ENCODE data around the gene SSBP3.
A peak's percentile ranks its signal among the peaks of the same experiment; 100 is the strongest.
"Not testable (repeated sequence)": the region's sequence is repeated elsewhere in the genome, so short reads cannot be mapped to it uniquely, and the experiment has no call there.

SSBP3 gene

DNA sequence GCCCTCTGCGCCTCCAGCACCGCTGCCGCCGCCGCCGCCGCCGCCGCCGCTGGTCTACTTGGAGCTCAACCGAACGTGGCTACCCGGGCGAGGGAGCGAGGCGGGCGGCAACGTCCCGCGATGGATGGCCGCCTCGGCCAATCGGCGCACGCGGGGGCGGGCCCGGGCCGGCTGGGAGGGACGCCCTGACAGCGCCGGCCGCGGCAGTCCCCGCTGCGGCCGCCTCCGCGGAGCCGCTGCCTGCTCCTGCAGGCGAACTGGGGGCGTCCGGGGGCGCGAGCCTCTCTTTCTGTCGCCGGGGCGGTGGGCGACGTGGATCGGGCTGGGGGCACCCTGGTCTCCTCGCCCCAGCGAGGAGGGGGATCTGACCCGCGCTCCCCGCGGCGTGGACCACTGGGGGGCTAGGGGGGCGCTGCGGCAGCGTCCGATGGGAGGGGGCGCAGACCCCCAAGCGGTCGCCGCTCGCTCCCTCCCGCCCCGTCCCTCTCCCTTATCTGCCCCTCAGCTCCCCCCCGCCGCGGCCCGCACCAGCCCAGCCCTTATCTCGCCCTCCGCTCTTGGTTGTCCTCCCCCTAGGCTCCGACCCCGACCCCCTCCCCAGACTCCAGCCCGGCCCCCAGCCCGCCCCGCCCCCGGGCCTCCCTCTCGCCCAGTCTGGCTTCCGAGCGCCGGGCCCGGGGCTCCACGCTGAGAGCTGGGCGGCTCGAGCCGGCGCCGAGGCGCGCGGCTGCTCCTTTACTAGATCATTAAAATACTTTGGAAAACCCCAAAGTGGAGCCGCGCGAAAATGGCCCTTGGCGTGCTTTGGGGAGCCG lies at the start of gene SSBP3:
SSBP3 (minus strand) TSS at position 56 of the 815 bp plus-strand sequence.
- DNase-seq (ENCODE audit: low spot score) = peak; percentile 93

- DNase-seq (ENCODE audit: low spot score) = no peak
These were observed 47.3 kb upstream of the SSBP3 start for GRCh38 chr1:54453509-54453908.

DNA sequence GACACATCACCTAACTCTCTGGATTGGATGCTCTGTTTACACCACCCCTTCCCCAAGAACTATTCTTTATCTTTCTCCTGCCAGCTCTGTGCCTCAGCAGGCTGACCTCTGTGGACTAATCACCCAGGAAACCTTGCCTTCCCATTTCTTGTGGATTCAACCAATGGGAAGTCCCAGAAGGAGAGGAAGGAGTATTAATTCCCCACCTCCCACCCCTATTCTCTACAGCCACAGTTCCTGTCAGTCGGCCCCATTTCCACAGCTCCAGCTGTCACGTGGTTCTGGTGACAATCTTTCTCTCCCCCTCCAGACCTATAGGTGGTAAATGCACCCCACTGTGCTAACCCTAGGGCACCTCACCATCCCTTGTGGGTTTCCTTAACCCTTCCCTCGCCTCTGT lies 46.8 kb upstream of the SSBP3 start:
- DNase-seq (ENCODE audit: low spot score) = no peak

GRCh38 chr1:54449431-54449830 lies 43.2 kb upstream of the SSBP3 start:
- DNase-seq (ENCODE audit: low spot score) = not testable (repeated sequence)

DNA sequence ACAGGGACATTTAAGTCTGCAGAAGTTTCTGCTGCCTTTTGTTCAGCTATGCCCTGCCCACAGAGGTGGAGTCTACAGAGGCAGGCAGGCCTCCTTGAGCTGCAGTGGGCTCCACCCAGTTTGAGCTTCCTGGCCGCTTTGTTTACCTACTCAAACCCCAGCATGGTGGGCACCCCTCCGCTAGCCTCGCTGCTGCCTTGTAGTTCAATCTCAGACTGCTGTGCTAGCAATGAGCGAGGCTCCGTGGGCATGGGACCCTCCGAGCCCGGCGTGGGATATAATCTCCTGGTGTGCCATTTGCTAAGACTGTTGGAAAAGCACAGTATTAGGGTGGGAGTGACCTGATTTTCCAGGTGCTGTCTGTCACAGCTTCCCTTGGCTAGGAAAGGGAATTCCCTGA lies 42.6 kb upstream of the SSBP3 start:
- DNase-seq (ENCODE audit: low spot score) = not testable (repeated sequence)

GRCh38 chr1:54447081-54447480 lies 40.9 kb upstream of the SSBP3 start:
- DNase-seq (ENCODE audit: low spot score) = not testable (repeated sequence)

GRCh38 chr1:54442185-54442584 lies 36.0 kb upstream of the SSBP3 start:
- no peak for DNase-seq (ENCODE audit: low spot score)

- DNase-seq (ENCODE audit: low spot score) = no peak
These were observed 33.5 kb upstream of the SSBP3 start for GRCh38 chr1:54439550-54440223.

DNA sequence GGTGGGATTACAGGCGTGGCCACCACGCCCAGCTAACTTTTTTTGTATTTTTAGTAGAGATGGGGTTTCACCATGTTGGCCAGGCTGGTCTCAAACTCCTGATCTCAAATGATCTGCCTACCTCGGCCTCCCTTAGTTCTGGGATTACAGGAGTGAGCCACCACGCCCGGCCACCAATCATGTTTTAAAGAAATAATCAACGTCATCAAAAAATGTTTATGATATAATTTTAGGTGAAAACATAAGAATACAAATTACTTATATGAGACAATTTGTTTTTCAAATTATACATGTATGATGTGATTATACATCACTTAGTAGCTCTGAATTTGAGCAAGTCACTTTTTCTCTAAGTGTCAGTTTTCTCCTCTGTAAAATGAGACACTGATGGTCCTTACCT lies 31.6 kb upstream of the SSBP3 start:
- no peak for DNase-seq (ENCODE audit: low spot score)

- DNase-seq (ENCODE audit: low spot score) = no peak
These were observed 30.6 kb upstream of the SSBP3 start for GRCh38 chr1:54436826-54437225.

DNA sequence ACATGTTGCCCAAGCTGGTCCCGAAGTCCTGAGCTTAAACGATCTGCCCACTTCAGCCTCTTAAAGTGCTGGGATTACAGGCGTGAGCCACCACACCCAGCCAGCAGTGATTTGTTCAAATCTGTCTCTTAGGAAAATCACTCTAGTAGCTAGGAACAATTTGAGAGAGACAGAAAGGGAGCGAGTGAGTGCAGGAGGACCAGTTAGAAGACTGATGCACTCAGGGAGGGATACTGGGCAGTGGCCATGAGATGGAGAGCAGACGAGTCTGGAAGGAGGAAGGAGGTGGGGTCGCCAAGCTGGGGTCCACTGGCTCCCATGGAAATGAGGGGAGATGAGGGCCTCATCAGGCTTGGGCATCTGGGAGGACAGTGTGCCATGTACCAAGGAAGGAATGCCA lies 23.6 kb upstream of the SSBP3 start:
- no peak for DNase-seq (ENCODE audit: low spot score)

- DNase-seq (ENCODE audit: low spot score) = no peak
These were observed 22.8 kb upstream of the SSBP3 start for GRCh38 chr1:54428837-54429518.

- no peak for DNase-seq (ENCODE audit: low spot score)
These were observed 19.0 kb upstream of the SSBP3 start for GRCh38 chr1:54425152-54425584.

DNA sequence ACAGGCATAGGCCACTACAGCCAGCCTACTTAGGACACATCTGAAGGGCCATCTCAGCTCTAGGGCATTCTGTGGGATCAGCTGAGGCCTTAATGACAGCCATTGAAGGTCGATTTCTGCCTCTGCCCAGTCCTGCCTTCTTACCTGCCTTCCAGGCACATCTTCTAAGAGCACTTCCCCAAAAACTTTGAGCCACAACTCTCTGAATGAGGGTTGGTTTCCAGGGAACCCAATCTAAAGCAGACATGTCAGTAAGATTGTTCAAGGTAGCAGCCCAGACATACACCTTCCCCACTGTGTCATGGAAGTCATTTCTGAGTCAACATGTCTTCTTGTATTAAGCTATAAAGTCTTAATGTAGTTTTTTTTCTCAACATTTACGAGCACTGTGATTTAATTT lies 18.2 kb upstream of the SSBP3 start:
- DNase-seq (ENCODE audit: low spot score) = no peak

DNA sequence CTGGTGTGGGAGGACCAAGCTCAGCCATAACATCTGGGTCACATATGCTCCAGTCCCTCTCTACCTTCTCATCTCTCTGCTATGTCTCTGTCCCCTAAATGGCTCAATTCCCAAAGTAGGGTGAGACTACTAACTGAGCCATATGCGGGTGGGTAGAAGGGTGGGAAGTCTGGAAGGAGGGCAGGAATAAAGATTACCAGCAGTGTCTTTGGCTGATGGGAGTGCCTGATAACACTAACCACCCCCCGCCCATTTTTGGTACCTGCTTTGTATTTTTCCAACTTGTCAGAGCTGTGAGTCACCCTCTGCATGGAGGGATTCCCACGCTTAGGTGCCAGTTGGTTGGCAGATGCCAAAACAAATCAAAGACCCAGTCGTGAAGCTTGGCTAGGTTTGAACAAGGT lies 14.9 kb upstream of the SSBP3 start:
- DNase-seq (ENCODE audit: low spot score) = no peak

GRCh38 chr1:54418598-54418997 lies 12.4 kb upstream of the SSBP3 start:
- not testable (repeated sequence) for DNase-seq (ENCODE audit: low spot score)

DNA sequence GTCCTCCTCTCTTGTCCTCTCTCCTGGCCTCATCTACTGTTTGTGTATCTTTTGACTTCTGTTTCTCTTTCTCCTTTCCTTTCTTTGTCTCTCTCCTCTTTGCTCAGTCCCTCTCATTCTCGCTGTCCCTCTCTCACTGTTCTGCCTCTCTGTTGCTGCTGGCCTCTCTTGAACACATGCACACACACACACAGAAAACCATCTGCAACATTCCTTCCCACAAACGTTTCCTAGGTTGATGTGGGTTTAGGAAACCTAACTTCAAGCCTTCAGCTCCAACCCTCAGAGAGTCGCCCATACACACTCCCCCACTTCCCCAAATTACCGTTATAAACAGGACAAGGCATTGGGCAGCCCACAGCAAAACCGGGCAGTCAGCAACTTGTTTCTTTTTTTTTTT lies 10.9 kb upstream of the SSBP3 start:
- no peak for DNase-seq (ENCODE audit: low spot score)

DNA sequence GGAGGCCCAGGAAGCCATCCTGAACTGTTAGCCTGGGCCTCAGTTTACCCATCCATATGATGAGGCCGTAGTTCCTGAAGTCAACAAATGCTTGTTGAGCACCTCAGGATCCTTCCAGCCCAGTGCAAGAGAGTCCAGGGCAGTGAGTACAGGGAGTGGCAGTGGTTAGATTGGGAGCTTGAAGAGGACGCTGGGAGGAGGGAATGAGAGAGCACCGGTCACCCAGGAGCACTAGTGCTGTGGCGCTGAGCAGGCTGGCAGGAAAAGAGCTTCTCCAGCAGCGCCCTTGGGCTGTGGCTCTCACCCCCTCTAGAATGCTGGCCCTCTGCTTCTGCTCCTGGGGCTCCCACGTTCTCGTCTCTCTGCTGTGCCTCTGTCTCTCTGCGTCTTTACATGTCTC lies 10.2 kb upstream of the SSBP3 start:
- DNase-seq (ENCODE audit: low spot score) = no peak

DNA sequence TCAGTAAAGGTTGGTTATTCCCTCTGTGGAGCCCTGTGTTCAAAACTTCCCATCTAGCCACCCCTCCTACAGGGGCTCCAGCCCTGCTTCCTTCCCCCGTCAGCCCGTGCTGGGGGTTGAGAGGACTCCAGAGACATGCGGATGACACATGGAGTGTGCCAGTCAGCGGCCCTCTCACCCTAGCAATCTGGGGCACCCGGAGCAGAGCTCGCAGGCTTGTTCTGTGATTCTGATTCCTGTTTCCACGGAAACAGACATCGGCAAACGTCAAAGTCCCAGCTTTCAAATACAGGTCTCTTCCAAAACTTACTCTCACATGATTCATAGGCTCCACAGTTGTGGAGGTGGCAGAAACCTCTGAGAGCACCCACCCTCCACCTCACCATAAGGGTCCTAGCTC lies 9.8 kb upstream of the SSBP3 start:
- DNase-seq (ENCODE audit: low spot score) = no peak

DNA sequence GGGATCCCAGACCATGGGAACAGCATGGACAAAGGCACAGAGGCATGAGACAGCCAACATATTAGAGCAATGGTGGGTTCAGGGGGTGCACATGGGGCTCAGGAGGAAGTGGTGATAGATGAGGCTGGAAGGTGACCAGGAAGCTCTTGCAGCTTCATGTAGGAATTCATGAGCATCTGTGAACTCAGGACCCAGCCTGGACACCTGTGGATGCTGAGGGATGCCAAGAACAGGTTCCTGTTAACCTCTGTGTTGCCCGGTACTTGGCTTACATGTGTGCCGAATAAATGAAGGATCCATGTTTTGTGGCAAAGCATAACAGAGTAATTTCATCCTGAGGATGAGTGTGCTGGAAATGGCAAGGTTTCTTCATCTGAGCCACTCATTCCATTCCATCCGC lies 9.3 kb upstream of the SSBP3 start:
- no peak for DNase-seq (ENCODE audit: low spot score)

- no peak for DNase-seq (ENCODE audit: low spot score)
These were observed 7.5 kb upstream of the SSBP3 start for GRCh38 chr1:54413732-54414131.

DNA sequence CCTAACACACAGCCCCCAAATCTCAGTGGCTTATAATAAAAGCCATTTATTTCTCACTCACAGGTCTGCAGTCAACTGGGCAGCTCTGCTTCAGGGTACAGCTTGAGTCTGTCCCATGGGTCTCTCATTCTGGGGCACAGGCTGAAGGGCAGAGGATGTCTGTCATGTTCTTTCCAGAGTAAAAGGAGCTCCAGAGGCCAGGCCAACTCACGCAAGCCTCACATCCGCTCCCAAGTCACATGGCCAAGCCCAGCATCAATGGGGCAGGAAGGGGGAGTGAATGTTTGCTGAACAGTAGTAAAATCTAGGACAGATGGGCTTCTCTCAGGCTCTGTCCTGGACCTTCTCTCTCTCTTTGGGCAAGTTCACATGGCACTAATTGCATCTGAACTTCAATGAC lies 7.1 kb upstream of the SSBP3 start:
- DNase-seq (ENCODE audit: low spot score) = peak; percentile 48

DNA sequence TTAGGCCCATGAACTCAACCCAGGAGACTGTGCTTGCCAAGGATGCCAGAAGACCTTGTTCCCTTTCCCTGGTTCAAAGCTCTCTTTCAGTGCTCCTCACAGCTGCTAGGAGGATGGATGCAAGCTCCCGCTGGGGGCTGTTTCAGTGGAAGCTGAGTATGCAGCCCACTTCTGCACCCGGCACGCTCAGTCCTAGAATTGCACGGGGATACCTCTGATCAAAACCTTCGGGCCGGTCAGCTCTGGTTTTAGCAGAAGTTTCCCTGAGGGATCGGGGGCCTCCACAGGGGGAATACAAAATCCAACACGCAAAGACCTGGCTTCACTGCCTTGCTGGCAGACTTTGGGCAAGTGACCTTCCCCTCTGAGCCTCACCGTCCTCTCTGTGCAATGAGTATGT lies 4.2 kb upstream of the SSBP3 start:
- DNase-seq (ENCODE audit: low spot score) = no peak

All from globus pallidus (tissue), 1 donor.